Tibial nerve (tissue), 3 donors: Measurements from ENCODE around the gene MFSD12.

Experiments used
- POLR2A ChIP-seq, 2 donors: fragments of 450-650 bp; IDR thresholded peaks; one replicate each; pipeline ENCODE4 v1.6.1; 2017; ENCODE audit warnings: antibody characterized with exemption in 2 of 2, mild to moderate bottlenecking in 2 of 2, moderate library complexity in 2 of 2
- TF ChIP-seq, protein P1 (sequence below), 5 experiments: fragments of 200-600 bp in 3 of 5; fragments of 450-650 bp in 2 of 5; sonication (generic) in 3 of 5; IDR thresholded peaks; one replicate each; pipeline ENCODE4 v1.5.1; 2016 to 2019; ENCODE audit warnings: antibody characterized with exemption in 5 of 5, mild to moderate bottlenecking in 3 of 5, moderate library complexity in 2 of 5

DNA sequence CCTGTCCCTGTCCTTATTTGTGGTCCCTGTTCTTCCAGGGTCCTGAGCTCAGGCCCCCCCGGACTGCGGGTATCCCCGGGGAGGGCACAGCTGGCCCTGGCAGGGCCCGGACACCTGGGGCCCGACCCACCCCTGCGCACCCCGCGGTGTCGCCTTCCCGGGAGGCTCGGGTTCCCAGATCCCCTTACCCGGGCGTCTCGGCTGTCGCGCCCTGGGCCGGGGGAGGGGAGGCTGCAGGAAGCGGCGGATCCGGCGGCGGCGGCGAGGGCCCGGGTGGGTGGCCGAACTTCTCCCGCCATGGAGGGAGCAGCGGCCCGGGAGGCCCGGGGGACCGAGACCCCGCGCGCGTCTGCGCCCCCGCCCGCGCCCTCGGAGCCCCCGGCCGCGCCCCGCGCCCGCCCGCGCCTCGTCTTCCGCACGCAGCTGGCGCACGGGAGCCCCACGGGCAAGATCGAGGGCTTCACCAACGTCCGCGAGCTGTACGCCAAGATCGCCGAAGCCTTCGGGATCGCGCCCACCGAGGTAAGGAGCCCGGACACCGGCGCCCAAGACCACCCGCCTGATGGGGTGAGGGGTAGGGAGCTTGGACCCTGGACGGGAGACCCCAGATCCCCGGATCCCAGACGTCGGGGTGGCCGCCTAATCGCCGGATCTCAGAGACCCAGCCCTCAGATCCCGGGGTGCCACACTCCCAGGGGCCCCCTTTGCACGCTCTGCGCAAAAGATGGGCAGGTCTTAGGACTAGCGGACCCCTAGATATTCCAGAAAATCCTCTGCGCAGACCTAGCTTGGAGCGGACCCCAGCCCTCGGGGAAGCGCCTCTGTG lies 28.1 kb upstream of the MFSD12 start, which contains the start of gene GIPC3:
- no peak for TF ChIP-seq POLR2A (IDR thresholded peaks at IDR 0.05)
- TF ChIP-seq, protein P1, sequence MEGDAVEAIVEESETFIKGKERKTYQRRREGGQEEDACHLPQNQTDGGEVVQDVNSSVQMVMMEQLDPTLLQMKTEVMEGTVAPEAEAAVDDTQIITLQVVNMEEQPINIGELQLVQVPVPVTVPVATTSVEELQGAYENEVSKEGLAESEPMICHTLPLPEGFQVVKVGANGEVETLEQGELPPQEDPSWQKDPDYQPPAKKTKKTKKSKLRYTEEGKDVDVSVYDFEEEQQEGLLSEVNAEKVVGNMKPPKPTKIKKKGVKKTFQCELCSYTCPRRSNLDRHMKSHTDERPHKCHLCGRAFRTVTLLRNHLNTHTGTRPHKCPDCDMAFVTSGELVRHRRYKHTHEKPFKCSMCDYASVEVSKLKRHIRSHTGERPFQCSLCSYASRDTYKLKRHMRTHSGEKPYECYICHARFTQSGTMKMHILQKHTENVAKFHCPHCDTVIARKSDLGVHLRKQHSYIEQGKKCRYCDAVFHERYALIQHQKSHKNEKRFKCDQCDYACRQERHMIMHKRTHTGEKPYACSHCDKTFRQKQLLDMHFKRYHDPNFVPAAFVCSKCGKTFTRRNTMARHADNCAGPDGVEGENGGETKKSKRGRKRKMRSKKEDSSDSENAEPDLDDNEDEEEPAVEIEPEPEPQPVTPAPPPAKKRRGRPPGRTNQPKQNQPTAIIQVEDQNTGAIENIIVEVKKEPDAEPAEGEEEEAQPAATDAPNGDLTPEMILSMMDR (IDR thresholded peaks at IDR 0.05): no peak
